GM12873 (cell line): ENCODE measurements around the gene CDH23.

ENCODE experiments used
- CTCF ChIP-seq: IDR thresholded peaks from 2 replicates; pipeline ENCODE4 v1.5.1; 2012; ENCODE audit warnings: low read depth, mild to moderate bottlenecking, moderate library complexity, low read length, control low read depth; ENCODE audit not compliant: insufficient read depth; ENCODE audit errors: missing control alignments

The CDH23 gene

DNA sequence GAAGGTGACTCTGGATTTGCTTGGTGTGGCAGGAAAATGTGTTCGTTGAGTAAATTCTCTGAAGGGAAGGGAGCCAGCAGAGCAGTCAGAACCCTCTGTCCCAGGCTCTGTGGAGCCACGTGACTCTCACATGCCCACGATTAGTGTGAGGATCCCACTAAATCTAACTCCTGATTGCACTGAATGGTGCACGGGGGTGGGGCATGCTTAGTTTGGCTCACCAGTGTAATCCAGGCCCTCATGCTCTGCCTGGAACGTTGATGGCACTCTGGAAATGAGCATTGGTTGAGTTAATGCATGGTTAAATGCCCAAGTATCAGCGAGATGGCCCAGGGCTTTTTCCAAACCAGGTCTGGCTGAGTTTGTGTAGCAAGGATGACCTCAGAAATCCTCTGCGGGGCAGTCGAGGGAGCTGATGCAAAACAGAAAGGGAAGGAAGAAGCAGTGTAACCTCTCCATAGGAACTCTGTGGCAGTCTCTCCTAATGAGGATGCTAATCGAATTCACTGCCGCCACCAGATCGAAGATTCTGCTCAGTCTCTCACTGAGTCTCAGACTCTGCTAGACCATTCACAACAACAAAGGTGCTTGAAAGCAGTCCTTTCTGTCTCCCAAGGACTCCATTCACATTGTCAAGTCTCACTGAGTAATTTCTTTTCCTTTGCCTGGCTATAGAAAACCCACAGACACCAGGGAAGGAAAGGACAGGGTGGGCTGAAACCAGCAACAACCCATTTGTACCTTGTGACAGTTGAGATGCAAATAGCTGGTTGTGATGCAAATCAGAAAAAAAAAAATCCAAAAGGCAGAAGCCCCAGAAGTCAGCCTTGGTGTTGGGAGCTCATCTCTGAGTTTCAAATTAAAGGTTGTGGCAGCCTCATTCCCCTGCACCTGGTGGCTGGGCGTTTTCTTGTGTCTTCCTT is 224.8 kb downstream of the CDH23 start:
- no peak for TF ChIP-seq CTCF

- TF ChIP-seq CTCF = no peak
Measured at GRCh38 chr10:71622154-71622526, 225.4 kb downstream of the CDH23 start.

GRCh38 chr10:71622616-71623015 is 225.9 kb downstream of the CDH23 start:
- TF ChIP-seq CTCF = no peak

DNA sequence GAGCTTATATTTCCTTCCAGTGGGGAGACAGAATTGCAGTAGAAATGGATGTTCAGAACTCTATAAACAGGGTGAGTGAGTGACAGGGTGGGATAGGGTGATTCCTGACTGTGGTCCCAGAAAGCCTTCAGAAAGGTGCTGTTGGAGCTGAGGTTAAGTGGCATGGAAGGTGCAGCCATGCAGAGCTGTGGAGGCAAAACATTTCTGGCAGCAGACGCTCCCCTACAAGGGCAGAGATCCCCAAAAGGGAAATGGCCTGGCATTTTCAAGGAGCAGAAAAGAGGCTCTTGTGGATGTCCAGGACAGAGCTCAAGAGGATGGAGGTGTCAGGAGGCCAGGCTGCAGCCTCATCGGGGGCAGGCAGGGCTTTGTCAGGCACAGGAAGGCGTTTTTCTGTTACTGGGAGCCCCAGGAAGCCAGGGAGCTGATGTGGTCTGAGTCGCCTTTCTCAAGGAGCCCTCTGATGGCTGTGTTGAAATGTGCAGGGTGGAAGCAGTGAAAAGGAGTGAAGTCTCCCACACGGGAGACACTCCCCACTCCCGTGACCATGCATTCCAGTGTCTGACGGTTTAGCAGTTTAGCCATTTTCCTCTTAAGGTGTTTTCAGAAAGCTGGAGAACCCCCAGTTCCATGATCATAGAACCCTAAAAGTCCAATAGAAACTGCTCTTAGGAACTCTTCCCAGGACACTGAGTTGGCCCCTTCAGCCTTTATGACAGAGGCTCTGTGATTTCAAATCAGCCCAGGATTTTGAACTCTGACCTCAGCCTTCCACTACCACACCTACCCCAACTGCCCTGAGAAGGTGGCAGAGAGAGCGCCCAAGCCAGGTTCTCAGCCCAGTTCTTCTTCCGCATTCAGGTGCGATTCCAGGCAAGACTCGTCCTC is 226.6 kb downstream of the CDH23 start:
- peak; percentile 35 for TF ChIP-seq CTCF

DNA sequence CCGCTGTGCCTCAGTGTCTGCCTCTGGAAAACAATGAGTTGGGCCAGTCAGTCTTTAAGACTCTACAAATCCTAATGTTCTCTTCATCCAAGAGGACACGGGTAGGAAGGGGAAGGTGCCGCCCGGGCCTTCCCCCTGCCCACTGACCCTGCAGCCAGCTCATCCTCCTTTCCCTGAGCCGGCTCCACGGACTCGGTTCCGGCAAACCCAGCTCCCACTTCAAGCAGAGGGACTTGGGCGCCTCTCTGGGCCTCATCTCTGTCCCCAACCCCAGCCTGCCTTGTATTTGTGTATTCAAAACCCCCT is 227.2 kb downstream of the CDH23 start:
- TF ChIP-seq CTCF = no peak

GRCh38 chr10:71625445-71626175 is 228.9 kb downstream of the CDH23 start:
- no peak for TF ChIP-seq CTCF
